ENCODE data around the gene AKAP13.

- TF ChIP-seq CTCF (conservative IDR thresholded peaks at IDR 0.05), result no peak
- TF ChIP-seq ZFX (IDR thresholded peaks at IDR 0.05), result 0 out of 2 replicates have a peak, but pooled peaks have one; percentile 60
These were observed 414.4 kb downstream of the AKAP13 start, which contains the start of gene KLHL25 for GRCh38 chr15:85794598-85795336.

All from C4-2B (cell line).